Central memory CD8-positive, alpha-beta T cell (primary cell): Measurements from ENCODE around the gene TSN.
"Not testable (repeated sequence)": the region's sequence is repeated elsewhere in the genome, so short reads cannot be mapped to it uniquely, and the experiment has no call there.

ENCODE experiments used
- ATAC-seq: fragments of 150-1000 bp; cut with Tn5 transposase; replicated peaks from 2 replicates; pipeline ENCODE4 v1.10.0; 2022; ENCODE audit warnings: mild to moderate bottlenecking, moderate FRiP score, moderate number of reproducible peaks; ENCODE audit not compliant: poor library complexity, severe bottlenecking; ENCODE audit errors: extremely low read depth
- DNase-seq, 2 donors: peaks; one replicate each; pipeline ENCODE4 v3.0.0; 2021; ENCODE audit warnings: low spot score in 2 of 2
- H3K27ac Mint-ChIP-seq: one replicate; pipeline ENCODE4 v1.8.0; 2022; ENCODE audit warnings: low read depth, mild to moderate bottlenecking, moderate library complexity, mixed read lengths
- H3K27me3 Mint-ChIP-seq: one replicate; pipeline ENCODE4 v1.8.0; 2022; ENCODE audit warnings: mixed read lengths
- H3K36me3 Mint-ChIP-seq: one replicate; pipeline ENCODE4 v1.8.0; 2022; ENCODE audit warnings: mild to moderate bottlenecking, moderate library complexity, mixed read lengths; ENCODE audit not compliant: insufficient read depth
- H3K4me1 Mint-ChIP-seq: one replicate; pipeline ENCODE4 v1.8.0; 2022; ENCODE audit warnings: mixed read lengths
- H3K4me3 Mint-ChIP-seq: one replicate; pipeline ENCODE4 v1.8.0; 2022; ENCODE audit warnings: mild to moderate bottlenecking, moderate library complexity, mixed read lengths
- H3K9me3 Mint-ChIP-seq: one replicate; pipeline ENCODE4 v1.8.0; 2022; ENCODE audit warnings: mixed read lengths

The TSN gene

GRCh38 chr2:121813083-121813482 lies 57.6 kb downstream of the TSN start:
- H3K27ac Mint-ChIP-seq, H3K36me3 Mint-ChIP-seq, ATAC-seq, H3K4me1 Mint-ChIP-seq, H3K9me3 Mint-ChIP-seq, DNase-seq, H3K4me3 Mint-ChIP-seq: not testable (repeated sequence)
- peaks cover 35% of the 10 kb centered on the region for H3K27me3 Mint-ChIP-seq

GRCh38 chr2:121815216-121815615 lies 59.8 kb downstream of the TSN start:
- DNase-seq: no peak

GRCh38 chr2:121816797-121817196 lies 61.3 kb downstream of the TSN start:
- Mint-ChIP-seq H3K36me3 (no peaks in the 10 kb centered on the region), H3K27me3 (peaks cover 22% of the 10 kb centered on the region), H3K9me3 (no peaks in the 10 kb centered on the region), H3K27ac (no peak overlapping the region), H3K4me1 (no peaks in the 10 kb centered on the region), H3K4me3 (no peak overlapping the region)
- ATAC-seq: no peak
- no peak for DNase-seq

More at GRCh38 chr2:121815216-121815615, 59.8 kb downstream of the TSN start:
- Mint-ChIP-seq H3K4me3 (no peak overlapping the region), H3K4me1 (peaks cover 4% of the 10 kb centered on the region), H3K36me3 (no peaks in the 10 kb centered on the region), H3K27me3 (peaks cover 30% of the 10 kb centered on the region), H3K9me3 (no peaks in the 10 kb centered on the region), H3K27ac (no peak overlapping the region)
- no peak for ATAC-seq

GRCh38 chr2:121817304-121817703 lies 61.9 kb downstream of the TSN start:
- H3K27ac Mint-ChIP-seq, DNase-seq, H3K4me3 Mint-ChIP-seq, H3K4me1 Mint-ChIP-seq, ATAC-seq, H3K9me3 Mint-ChIP-seq, H3K36me3 Mint-ChIP-seq: not testable (repeated sequence)
- H3K27me3 Mint-ChIP-seq: peaks cover 22% of the 10 kb centered on the region
